Measurements from ENCODE around the gene LRBA. TPM values are rescaled to one million over a fixed set of nuclear protein-coding genes. Genes with fewer than 3 reads are reported as not detected.
A peak's percentile ranks its signal among the peaks of the same experiment; 100 is the strongest.
"Not testable (repeated sequence)": the region's sequence is repeated elsewhere in the genome, so short reads cannot be mapped to it uniquely, and the experiment has no call there.

LRBA gene
- total RNA-seq, 1 donor from 2014 or later: 54.0 TPM

GRCh38 chr4:151004222-151004621 is 10.9 kb downstream of the LRBA start:
- no peak for DNase-seq
- Mint-ChIP-seq H3K27ac (no peak overlapping the region), H3K4me1 (peaks cover 13% of the 10 kb centered on the region), H3K9me3 (no peaks in the 10 kb centered on the region), H3K36me3 (ENCODE audit: low read depth) (peaks cover 33% of the 10 kb centered on the region), H3K4me3 (no peak overlapping the region), H3K27me3 (no peaks in the 10 kb centered on the region)
- intact Hi-C loops (cut with micrococcal nuclease): no loop called here

GRCh38 chr4:151000747-151001429 is 14.2 kb downstream of the LRBA start:
- H3K27ac Mint-ChIP-seq: no peak overlapping the region
- peak; percentile 43 for DNase-seq
- H3K4me1 Mint-ChIP-seq: peaks cover 16% of the 10 kb centered on the region
- intact Hi-C loops (cut with micrococcal nuclease): no loop called here
- no peaks in the 10 kb centered on the region for H3K9me3 Mint-ChIP-seq
- H3K36me3 Mint-ChIP-seq (ENCODE audit: low read depth): peaks cover 28% of the 10 kb centered on the region
- H3K4me3 Mint-ChIP-seq: no peak overlapping the region
- no peaks in the 10 kb centered on the region for H3K27me3 Mint-ChIP-seq

- peaks cover 15% of the 10 kb centered on the region for H3K4me1 Mint-ChIP-seq
- no peaks in the 10 kb centered on the region for H3K27me3 Mint-ChIP-seq
- no peak overlapping the region for H3K27ac Mint-ChIP-seq
- H3K4me3 Mint-ChIP-seq: no peak overlapping the region
- no peak for DNase-seq
- H3K9me3 Mint-ChIP-seq: no peaks in the 10 kb centered on the region
- intact Hi-C loops (cut with micrococcal nuclease): no loop called here
- peaks cover 22% of the 10 kb centered on the region for H3K36me3 Mint-ChIP-seq (ENCODE audit: low read depth)
Observed at GRCh38 chr4:150999086-150999485, 16.0 kb downstream of the LRBA start.

GRCh38 chr4:150997141-150997540 is 17.9 kb downstream of the LRBA start:
- Mint-ChIP-seq H3K4me1 (peaks cover 16% of the 10 kb centered on the region), H3K4me3 (no peak overlapping the region), H3K9me3 (peaks cover 8% of the 10 kb centered on the region), H3K36me3 (ENCODE audit: low read depth) (peaks cover 22% of the 10 kb centered on the region), H3K27me3 (no peaks in the 10 kb centered on the region), H3K27ac (no peak overlapping the region)
- intact Hi-C loops (cut with micrococcal nuclease): no loop called here
- DNase-seq: no peak

GRCh38 chr4:150994721-150995120 is 20.4 kb downstream of the LRBA start:
- Mint-ChIP-seq H3K4me1 (peaks cover 14% of the 10 kb centered on the region), H3K27me3 (no peaks in the 10 kb centered on the region), H3K27ac (no peak overlapping the region), H3K4me3 (no peak overlapping the region), H3K9me3 (peaks cover 11% of the 10 kb centered on the region), H3K36me3 (ENCODE audit: low read depth) (peaks cover 31% of the 10 kb centered on the region)
- DNase-seq: no peak
- intact Hi-C loops (cut with micrococcal nuclease): no loop called here

- intact Hi-C loops (cut with micrococcal nuclease); DNase-seq; H3K4me3 Mint-ChIP-seq; H3K27me3 Mint-ChIP-seq; H3K27ac Mint-ChIP-seq: not testable (repeated sequence)
- H3K9me3 Mint-ChIP-seq: peaks cover 11% of the 10 kb centered on the region
- H3K36me3 Mint-ChIP-seq (ENCODE audit: low read depth): peaks cover 33% of the 10 kb centered on the region
- peaks cover 12% of the 10 kb centered on the region for H3K4me1 Mint-ChIP-seq
Observed at GRCh38 chr4:150993577-150993976, 21.5 kb downstream of the LRBA start.

- intact Hi-C loops (cut with micrococcal nuclease): no loop called here
- peaks cover 11% of the 10 kb centered on the region for H3K9me3 Mint-ChIP-seq
- DNase-seq: no peak
- peaks cover 31% of the 10 kb centered on the region for H3K36me3 Mint-ChIP-seq (ENCODE audit: low read depth)
- H3K4me1 Mint-ChIP-seq: peaks cover 24% of the 10 kb centered on the region
- no peak overlapping the region for H3K4me3 Mint-ChIP-seq
- no peaks in the 10 kb centered on the region for H3K27me3 Mint-ChIP-seq
- no peak overlapping the region for H3K27ac Mint-ChIP-seq
Observed at GRCh38 chr4:150990993-150991392, 24.1 kb downstream of the LRBA start.

GRCh38 chr4:150990250-150990649 is 24.8 kb downstream of the LRBA start:
- H3K4me1 Mint-ChIP-seq: peaks cover 25% of the 10 kb centered on the region
- no peaks in the 10 kb centered on the region for H3K27me3 Mint-ChIP-seq
- H3K4me3 Mint-ChIP-seq: no peak overlapping the region
- H3K9me3 Mint-ChIP-seq: peaks cover 11% of the 10 kb centered on the region
- no peak for DNase-seq
- no peak overlapping the region for H3K27ac Mint-ChIP-seq
- intact Hi-C loops (cut with micrococcal nuclease): no loop called here
- H3K36me3 Mint-ChIP-seq (ENCODE audit: low read depth): peaks cover 29% of the 10 kb centered on the region

- no peak overlapping the region for H3K27ac Mint-ChIP-seq
- H3K9me3 Mint-ChIP-seq: peaks cover 8% of the 10 kb centered on the region
- H3K36me3 Mint-ChIP-seq (ENCODE audit: low read depth): peaks cover 25% of the 10 kb centered on the region
- no peak for DNase-seq
- intact Hi-C loops (cut with micrococcal nuclease): no loop called here
- H3K4me1 Mint-ChIP-seq: peaks cover 23% of the 10 kb centered on the region
- H3K4me3 Mint-ChIP-seq: no peak overlapping the region
- no peaks in the 10 kb centered on the region for H3K27me3 Mint-ChIP-seq
Observed at GRCh38 chr4:150988238-150988637, 26.8 kb downstream of the LRBA start.

- Mint-ChIP-seq H3K27me3 (no peaks in the 10 kb centered on the region), H3K4me3 (no peak overlapping the region), H3K27ac (no peak overlapping the region), H3K4me1 (peaks cover 25% of the 10 kb centered on the region), H3K9me3 (peaks cover 4% of the 10 kb centered on the region), H3K36me3 (ENCODE audit: low read depth) (peaks cover 25% of the 10 kb centered on the region)
- intact Hi-C loops (cut with micrococcal nuclease): loop anchor here (2.0 kb wide), 1 partner anchor 16 kb away; no protein-coding TSS in a partner anchor
- DNase-seq: no peak
Observed at GRCh38 chr4:150987204-150987603, 27.9 kb downstream of the LRBA start.

- no peak overlapping the region for H3K4me3 Mint-ChIP-seq
- DNase-seq: peak; percentile 54
- no peaks in the 10 kb centered on the region for H3K27me3 Mint-ChIP-seq
- H3K4me1 Mint-ChIP-seq: peaks cover 20% of the 10 kb centered on the region
- H3K9me3 Mint-ChIP-seq: no peaks in the 10 kb centered on the region
- intact Hi-C loops (cut with micrococcal nuclease): loop anchor here (1.0 to 2.0 kb wide), 2 partner anchors 15 to 26 kb away; no protein-coding TSS in a partner anchor
- peak overlapping the region; percentile 68 for H3K27ac Mint-ChIP-seq
- H3K36me3 Mint-ChIP-seq (ENCODE audit: low read depth): peaks cover 17% of the 10 kb centered on the region
Observed at GRCh38 chr4:150986085-150986484, 29.0 kb downstream of the LRBA start.

GRCh38 chr4:150983851-150984250 is 31.2 kb downstream of the LRBA start:
- Mint-ChIP-seq H3K36me3 (ENCODE audit: low read depth) (peaks cover 21% of the 10 kb centered on the region), H3K9me3 (peaks cover 2% of the 10 kb centered on the region), H3K4me3 (no peak overlapping the region), H3K27me3 (no peaks in the 10 kb centered on the region), H3K4me1 (peaks cover 34% of the 10 kb centered on the region), H3K27ac (no peak overlapping the region)
- DNase-seq: no peak
- intact Hi-C loops (cut with micrococcal nuclease): no loop called here

- H3K27ac Mint-ChIP-seq: peak overlapping the region; percentile 35
Observed at GRCh38 chr4:150982557-150983233, 32.4 kb downstream of the LRBA start.

GRCh38 chr4:150978738-150979575 is 36.1 kb downstream of the LRBA start:
- Mint-ChIP-seq H3K27me3 (no peaks in the 10 kb centered on the region), H3K36me3 (ENCODE audit: low read depth) (peaks cover 23% of the 10 kb centered on the region), H3K4me3 (no peak overlapping the region), H3K4me1 (peaks cover 41% of the 10 kb centered on the region), H3K27ac (no peak overlapping the region), H3K9me3 (peaks cover 6% of the 10 kb centered on the region)
- intact Hi-C loops (cut with micrococcal nuclease): no loop called here
- no peak for DNase-seq

More at GRCh38 chr4:150982557-150983233, 32.4 kb downstream of the LRBA start:
- Mint-ChIP-seq H3K9me3 (peaks cover 6% of the 10 kb centered on the region), H3K4me3 (no peak overlapping the region), H3K4me1 (peaks cover 44% of the 10 kb centered on the region), H3K36me3 (ENCODE audit: low read depth) (peaks cover 26% of the 10 kb centered on the region), H3K27me3 (no peaks in the 10 kb centered on the region)
- DNase-seq: peak; percentile 8
- intact Hi-C loops (cut with micrococcal nuclease): loop anchor here (1.0 kb wide), 1 partner anchor 47 kb away; no protein-coding TSS in a partner anchor
